ENCODE data around the gene NRCAM.

Gene NRCAM

GRCh38 chr7:108434010-108434409, 22.2 kb downstream of the NRCAM start:
- no peak for TF ChIP-seq CTCF (IDR thresholded peaks at IDR 0.05; ENCODE audit: borderline replicate concordance, control extremely low read depth, extremely low read depth, insufficient read depth, missing control alignments)
- in situ Hi-C loops (cut with MboI; ENCODE audit: low sequenced_read_pairs, unreplicated experiment), result no loop called here
- no peak for DNase-seq (ENCODE audit: low spot score)

DNA sequence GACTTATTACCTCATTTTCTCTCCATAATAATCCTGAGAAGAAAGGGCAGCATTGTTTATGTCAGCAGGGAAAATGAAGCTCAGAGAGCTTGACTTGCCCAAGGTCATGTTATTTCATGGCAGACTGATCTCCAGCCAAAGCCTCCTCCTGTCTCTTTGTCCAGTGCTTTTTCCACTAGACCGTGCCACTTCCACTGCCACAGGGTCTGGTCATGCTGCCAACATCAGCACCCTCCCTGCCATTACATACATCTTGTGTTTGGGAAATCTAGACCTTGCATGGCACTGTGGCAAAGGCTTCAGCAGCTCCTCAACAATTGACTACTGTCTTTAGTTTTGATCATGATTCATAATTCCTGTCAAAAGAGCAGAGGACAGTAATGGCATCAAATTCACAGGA, 25.1 kb downstream of the NRCAM start:
- DNase-seq (ENCODE audit: low spot score), result no peak
- in situ Hi-C loops (cut with MboI; ENCODE audit: low sequenced_read_pairs, unreplicated experiment), result no loop called here
- TF ChIP-seq CTCF (IDR thresholded peaks at IDR 0.05; ENCODE audit: borderline replicate concordance, control extremely low read depth, extremely low read depth, insufficient read depth, missing control alignments), result no peak

- TF ChIP-seq CTCF (IDR thresholded peaks at IDR 0.05; ENCODE audit: borderline replicate concordance, control extremely low read depth, extremely low read depth, insufficient read depth, missing control alignments), result no peak
- DNase-seq (ENCODE audit: low spot score), result no peak
- in situ Hi-C loops (cut with MboI; ENCODE audit: low sequenced_read_pairs, unreplicated experiment), result no loop called here
These were observed 25.6 kb downstream of the NRCAM start for GRCh38 chr7:108430664-108431063.

DNA sequence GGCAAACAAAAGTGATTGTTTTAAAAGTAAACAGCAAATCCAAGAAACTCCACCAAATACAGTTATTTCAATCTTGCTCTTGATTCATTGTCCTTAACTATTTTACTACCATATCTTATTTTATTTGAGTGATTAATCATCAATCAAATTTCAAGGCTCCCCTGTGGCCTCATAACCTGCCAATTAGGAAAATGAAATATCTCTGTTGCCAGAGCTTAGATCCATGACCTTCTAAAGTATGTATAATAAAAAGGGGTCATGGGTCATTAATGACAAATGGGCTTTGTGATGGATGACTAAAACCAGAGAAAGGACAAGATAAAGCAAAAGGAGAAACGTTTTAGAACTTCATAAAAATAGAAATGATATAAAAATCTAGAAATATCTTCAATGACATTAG, 28.5 kb downstream of the NRCAM start:
- no peak for DNase-seq (ENCODE audit: low spot score)
- no peak for TF ChIP-seq CTCF (IDR thresholded peaks at IDR 0.05; ENCODE audit: borderline replicate concordance, control extremely low read depth, extremely low read depth, insufficient read depth, missing control alignments)
- in situ Hi-C loops (cut with MboI; ENCODE audit: low sequenced_read_pairs, unreplicated experiment), result no loop called here

GRCh38 chr7:108425714-108426275, 30.4 kb downstream of the NRCAM start:
- DNase-seq (ENCODE audit: low spot score), result no peak
- in situ Hi-C loops (cut with MboI; ENCODE audit: low sequenced_read_pairs, unreplicated experiment), result no loop called here
- TF ChIP-seq CTCF (IDR thresholded peaks at IDR 0.05; ENCODE audit: borderline replicate concordance, control extremely low read depth, extremely low read depth, insufficient read depth, missing control alignments), result no peak

DNA sequence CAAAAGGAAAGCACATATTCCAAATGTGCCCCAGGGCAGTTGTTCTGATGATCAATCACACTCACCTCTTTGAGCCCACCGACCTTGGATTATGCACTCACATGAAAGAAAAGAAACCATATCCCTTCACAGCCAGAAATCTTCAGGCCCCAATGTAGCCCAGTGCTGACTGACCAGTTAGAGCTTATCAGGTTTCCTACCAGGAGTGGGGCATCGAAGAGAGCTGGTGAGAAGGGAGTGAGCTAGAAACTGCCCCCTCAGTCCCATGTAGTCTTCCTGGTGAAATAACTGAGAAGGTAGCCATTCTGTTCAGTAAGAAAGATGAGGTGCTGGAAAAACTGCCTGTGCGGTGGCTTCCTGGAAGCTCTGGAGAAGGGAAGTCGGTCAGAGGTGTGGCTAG, 32.2 kb downstream of the NRCAM start:
- in situ Hi-C loops (cut with MboI; ENCODE audit: low sequenced_read_pairs, unreplicated experiment), result no loop called here
- no peak for DNase-seq (ENCODE audit: low spot score)
- TF ChIP-seq CTCF (IDR thresholded peaks at IDR 0.05; ENCODE audit: borderline replicate concordance, control extremely low read depth, extremely low read depth, insufficient read depth, missing control alignments), result no peak

Measured in GM13976 (cell line).